Peyer's patch (tissue), 4 donors: Measurements from ENCODE around the gene SH2D7. TPM values are rescaled to one million over a fixed set of nuclear protein-coding genes. Genes with fewer than 3 reads are reported as not detected.

Source experiments
- DNase-seq, 3 donors: peaks; one replicate each; pipeline ENCODE4 v3.0.0-alpha.2; 2017 to 2019
- H3K27ac ChIP-seq, 4 donors: fragments of 200-600 bp; sonication (generic); one replicate each; pipeline ENCODE4 v1.5.1; 2016 to 2019
- H3K27me3 ChIP-seq, 2 donors: fragments of 200-600 bp; sonication (generic); one replicate each; pipeline ENCODE4 v1.5.1; 2019
- H3K36me3 ChIP-seq, 3 donors: fragments of 200-600 bp; sonication (generic); one replicate each; pipeline ENCODE4 v1.5.1; 2016 to 2019
- H3K4me1 ChIP-seq, 4 donors: fragments of 200-600 bp; sonication (generic); one replicate each; pipeline ENCODE4 v1.5.1; 2016 to 2019
- H3K4me3 ChIP-seq, 4 donors: fragments of 200-600 bp; sonication (generic); 1 replicate in 3 of 4; 2 replicates in 1 of 4; pipeline ENCODE4 v1.5.1; 2016 to 2019; ENCODE audit warnings: mild to moderate bottlenecking in 1 of 4
- H3K9me3 ChIP-seq, 4 donors: fragments of 200-600 bp; sonication (generic); one replicate each; pipeline ENCODE4 v1.5.1; 2016 to 2019; ENCODE audit warnings: mild to moderate bottlenecking in 1 of 4
- POLR2A ChIP-seq, 2 donors: fragments of 450-650 bp; IDR thresholded peaks; one replicate each; pipeline ENCODE4 v1.5.1; 2017; ENCODE audit warnings: antibody characterized with exemption in 2 of 2, mild to moderate bottlenecking in 2 of 2, moderate library complexity in 2 of 2
- total RNA-seq, 4 donors: library from RNA; depleted of rRNA; stranded (reverse); fragments of >200 nt; gene quantifications; one replicate each; pipeline ENCODE4 v1.1.0, GENCODE V29; 2016
- TF ChIP-seq, protein P1 (sequence below), 6 experiments: fragments of 450-650 bp in 4 of 6; fragments of 200-600 bp in 2 of 6; sonication (generic) in 1 of 6; IDR thresholded peaks; one replicate each; pipeline ENCODE4 v1.5.1; 2017 to 2019; ENCODE audit warnings: antibody characterized with exemption in 6 of 6, mild to moderate bottlenecking in 3 of 6, moderate library complexity in 1 of 6

SH2D7 gene
- total RNA-seq, 4 donors from 2014 or later: 3.3 to 7.7 (median 4.6) TPM

DNA sequence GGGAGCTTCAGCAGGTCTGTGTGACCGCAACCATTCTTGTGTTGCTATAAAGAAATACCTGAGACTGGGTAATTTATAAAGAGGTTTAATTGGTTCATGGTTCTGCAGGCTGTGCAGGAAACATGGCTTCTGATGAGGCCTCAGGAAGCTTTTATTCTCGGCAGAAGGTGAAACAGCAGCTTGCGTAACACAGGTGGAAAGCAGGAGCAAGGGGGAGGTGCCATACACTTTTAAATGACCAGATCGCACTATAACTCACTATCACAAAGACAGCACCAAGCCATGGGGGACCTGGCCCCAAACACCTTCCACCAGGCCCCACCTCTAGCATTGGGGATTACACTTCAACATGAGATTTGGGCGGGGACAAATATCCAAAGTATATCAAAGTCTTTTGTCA, 47.2 kb downstream of the SH2D7 start:
- Histone ChIP-seq H3K27ac (peak overlapping the region in 3 of 4 donors; percentile 54 to 82 (median 76)), H3K27me3 (no peaks in the 10 kb centered on the region), H3K9me3 (no peaks in the 10 kb centered on the region), H3K36me3 (no peaks in the 10 kb centered on the region), H3K4me1 (peaks cover 0 to 19% (median 0%) of the 10 kb centered on the region in 4 donors), H3K4me3 (no peak overlapping the region)
- TF ChIP-seq POLR2A (IDR thresholded peaks at IDR 0.05): no peak
- TF ChIP-seq, protein P1, sequence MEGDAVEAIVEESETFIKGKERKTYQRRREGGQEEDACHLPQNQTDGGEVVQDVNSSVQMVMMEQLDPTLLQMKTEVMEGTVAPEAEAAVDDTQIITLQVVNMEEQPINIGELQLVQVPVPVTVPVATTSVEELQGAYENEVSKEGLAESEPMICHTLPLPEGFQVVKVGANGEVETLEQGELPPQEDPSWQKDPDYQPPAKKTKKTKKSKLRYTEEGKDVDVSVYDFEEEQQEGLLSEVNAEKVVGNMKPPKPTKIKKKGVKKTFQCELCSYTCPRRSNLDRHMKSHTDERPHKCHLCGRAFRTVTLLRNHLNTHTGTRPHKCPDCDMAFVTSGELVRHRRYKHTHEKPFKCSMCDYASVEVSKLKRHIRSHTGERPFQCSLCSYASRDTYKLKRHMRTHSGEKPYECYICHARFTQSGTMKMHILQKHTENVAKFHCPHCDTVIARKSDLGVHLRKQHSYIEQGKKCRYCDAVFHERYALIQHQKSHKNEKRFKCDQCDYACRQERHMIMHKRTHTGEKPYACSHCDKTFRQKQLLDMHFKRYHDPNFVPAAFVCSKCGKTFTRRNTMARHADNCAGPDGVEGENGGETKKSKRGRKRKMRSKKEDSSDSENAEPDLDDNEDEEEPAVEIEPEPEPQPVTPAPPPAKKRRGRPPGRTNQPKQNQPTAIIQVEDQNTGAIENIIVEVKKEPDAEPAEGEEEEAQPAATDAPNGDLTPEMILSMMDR (IDR thresholded peaks at IDR 0.05): no peak
- DNase-seq: peak in 2 of 3 donors; percentile 3 to 40

DNA sequence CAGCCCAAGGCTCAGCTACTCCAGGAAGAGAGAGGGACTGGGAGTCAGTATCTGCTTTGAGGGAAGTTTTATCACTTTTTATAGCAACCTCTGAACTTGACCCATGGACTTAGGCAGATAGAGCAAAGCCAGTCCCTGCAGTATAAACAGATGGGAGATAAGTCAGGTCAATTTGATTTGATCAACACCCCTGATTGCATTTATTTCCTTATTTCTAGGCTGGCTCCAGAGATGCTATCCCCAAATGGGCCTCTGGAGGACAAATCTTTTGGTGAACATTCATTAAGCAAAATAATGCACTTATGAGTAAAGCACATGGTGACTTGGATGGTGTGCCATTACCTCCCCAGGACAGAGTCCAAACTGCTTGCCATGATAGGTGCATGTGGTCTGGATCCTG, 47.9 kb downstream of the SH2D7 start:
- Histone ChIP-seq H3K9me3 (no peaks in the 10 kb centered on the region), H3K4me3 (no peak overlapping the region), H3K36me3 (no peaks in the 10 kb centered on the region), H3K4me1 (peaks cover 0 to 19% (median 0%) of the 10 kb centered on the region in 4 donors), H3K27me3 (no peaks in the 10 kb centered on the region), H3K27ac (peak overlapping the region in 3 of 4 donors; percentile 54 to 82 (median 76))
- DNase-seq: peak in 1 of 3 donors; percentile 49
- TF ChIP-seq, protein P1 (IDR thresholded peaks at IDR 0.05): peak in 3 of 6 experiments; percentile 43 to 55 (median 48)
- peak in 1 of 2 donors; percentile 18 for TF ChIP-seq POLR2A (IDR thresholded peaks at IDR 0.05)

DNA sequence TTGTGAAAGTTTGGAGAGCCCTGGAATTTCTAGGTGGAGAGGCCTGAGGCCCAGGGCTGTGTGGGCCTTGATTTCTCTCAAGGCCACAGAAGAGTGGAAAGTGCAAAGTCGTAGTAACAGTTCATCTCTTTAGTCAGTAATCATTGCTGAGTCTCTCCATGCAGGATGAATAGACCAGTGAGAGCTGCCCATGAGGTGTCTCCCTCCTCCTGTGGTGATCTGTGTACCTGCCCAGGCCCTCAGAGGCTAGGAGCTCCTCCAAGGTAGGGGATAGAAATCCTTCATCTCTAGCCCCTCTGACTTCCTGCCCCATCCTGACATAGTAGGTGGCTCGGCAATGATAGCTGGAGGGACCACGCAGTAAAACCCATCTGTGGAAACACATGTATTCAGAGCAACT, 50.0 kb downstream of the SH2D7 start:
- TF ChIP-seq, protein P1 (IDR thresholded peaks at IDR 0.05): no peak
- TF ChIP-seq POLR2A (IDR thresholded peaks at IDR 0.05): no peak
- H3K9me3 ChIP-seq: no peaks in the 10 kb centered on the region
- no peaks in the 10 kb centered on the region for H3K27me3 ChIP-seq
- peaks cover 0 to 15% (median 0%) of the 10 kb centered on the region in 4 donors for H3K4me1 ChIP-seq
- H3K36me3 ChIP-seq: no peaks in the 10 kb centered on the region
- no peak overlapping the region for H3K27ac ChIP-seq
- no peak overlapping the region for H3K4me3 ChIP-seq
- DNase-seq: peak in 1 of 3 donors; percentile 27

DNA sequence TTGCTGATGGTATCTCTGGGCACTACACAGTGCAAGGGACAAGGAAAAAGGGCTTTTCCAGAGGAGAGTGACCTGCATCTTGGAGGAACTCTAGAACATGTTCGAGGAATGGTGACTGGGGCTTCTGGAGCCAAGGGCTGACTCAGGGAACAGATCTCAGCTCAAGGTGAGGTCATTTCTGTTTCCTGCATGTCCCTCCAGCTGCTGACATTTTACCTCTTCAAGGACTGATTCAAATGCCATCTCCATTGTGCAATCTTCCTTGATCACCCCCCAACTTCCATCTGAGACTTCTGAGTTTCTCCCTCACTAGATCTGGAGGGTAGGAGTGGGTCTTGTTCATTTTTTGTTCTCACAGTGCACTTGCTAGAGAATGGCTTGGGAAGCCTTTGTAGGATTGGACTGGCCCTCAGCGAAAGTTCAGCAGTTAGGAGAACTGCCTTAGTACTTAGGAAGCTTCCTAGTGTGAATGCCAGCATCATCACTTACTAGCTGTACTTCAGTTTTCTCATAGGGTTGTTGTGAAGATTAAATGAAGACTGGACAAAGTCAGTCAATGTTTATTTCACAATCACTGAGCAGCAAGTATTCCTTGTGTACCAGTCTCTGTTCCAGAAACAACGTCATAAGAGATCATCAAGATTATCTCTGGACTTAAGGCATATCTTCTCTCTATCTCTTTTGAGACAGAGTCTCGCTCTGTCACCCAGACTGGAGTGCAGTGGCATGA, 54.2 kb downstream of the SH2D7 start:
- TF ChIP-seq, protein P1 (IDR thresholded peaks at IDR 0.05): no peak
- no peak for TF ChIP-seq POLR2A (IDR thresholded peaks at IDR 0.05)
- Histone ChIP-seq H3K27ac (no peak overlapping the region), H3K36me3 (no peaks in the 10 kb centered on the region), H3K4me1 (peaks cover 0 to 22% (median 2%) of the 10 kb centered on the region in 4 donors), H3K27me3 (no peaks in the 10 kb centered on the region), H3K4me3 (no peak overlapping the region), H3K9me3 (no peaks in the 10 kb centered on the region)
- DNase-seq: peak in 1 of 3 donors; percentile 40

DNA sequence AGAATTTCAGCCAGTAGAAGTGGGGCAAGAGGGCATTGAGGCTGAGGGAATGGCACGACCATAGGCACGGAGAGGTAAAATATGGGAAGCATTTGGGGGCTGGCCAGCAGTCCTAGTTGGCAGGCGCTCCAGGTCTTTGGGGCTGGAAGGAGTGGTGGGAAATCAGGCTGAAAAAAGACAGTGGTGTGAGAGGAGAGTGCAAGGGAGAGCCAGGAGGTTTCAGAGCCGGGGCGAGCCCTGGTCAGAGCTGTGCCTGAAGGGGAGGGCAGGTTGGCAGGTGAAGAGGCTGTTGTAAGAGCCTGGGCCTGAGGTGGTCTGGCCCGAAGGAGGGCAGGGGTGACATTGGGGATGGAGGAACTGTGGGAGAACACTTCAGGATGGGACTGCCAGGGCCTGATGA, 55.2 kb downstream of the SH2D7 start:
- Histone ChIP-seq H3K9me3 (no peaks in the 10 kb centered on the region), H3K4me3 (no peak overlapping the region), H3K27me3 (no peaks in the 10 kb centered on the region), H3K36me3 (no peaks in the 10 kb centered on the region), H3K4me1 (peaks cover 0 to 22% (median 2%) of the 10 kb centered on the region in 4 donors), H3K27ac (no peak overlapping the region)
- peak in 1 of 3 donors; percentile 37 for DNase-seq
- TF ChIP-seq POLR2A (IDR thresholded peaks at IDR 0.05): no peak
- TF ChIP-seq, protein P1 (IDR thresholded peaks at IDR 0.05): no peak
